HG02610 (cell line): ENCODE data around the gene CDHR3.
"Not testable (repeated sequence)": the region's sequence is repeated elsewhere in the genome, so short reads cannot be mapped to it uniquely, and the experiment has no call there.

ENCODE experiments used
- ATAC-seq: cut with Tn5 transposase; IDR thresholded peaks from one replicate; pipeline ENCODE4 v1.9.1; 2021; ENCODE audit warnings: mild to moderate bottlenecking, moderate library complexity; ENCODE audit not compliant: unreplicated experiment

CDHR3 gene

DNA sequence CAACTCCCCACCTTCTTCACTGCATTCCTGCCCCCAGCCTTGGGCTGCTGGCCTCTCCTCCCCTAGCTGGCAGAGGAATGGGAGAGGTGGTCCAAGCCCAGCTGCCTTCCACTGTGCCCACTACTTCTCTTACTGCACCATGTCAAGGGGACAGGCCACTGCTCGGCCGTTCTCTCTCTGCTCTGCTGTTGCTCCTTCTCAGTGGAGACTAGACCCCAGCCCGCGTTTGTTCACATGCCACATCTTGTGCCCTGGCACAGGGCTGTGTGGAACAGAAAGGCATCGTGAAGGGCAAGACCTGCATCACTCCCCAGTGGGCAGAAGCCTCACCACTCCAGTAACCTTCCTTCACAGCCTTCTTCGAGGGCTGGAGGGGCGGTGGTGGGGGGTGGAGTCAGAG is 711 bp upstream of the CDHR3 start:
- ATAC-seq = no peak

DNA sequence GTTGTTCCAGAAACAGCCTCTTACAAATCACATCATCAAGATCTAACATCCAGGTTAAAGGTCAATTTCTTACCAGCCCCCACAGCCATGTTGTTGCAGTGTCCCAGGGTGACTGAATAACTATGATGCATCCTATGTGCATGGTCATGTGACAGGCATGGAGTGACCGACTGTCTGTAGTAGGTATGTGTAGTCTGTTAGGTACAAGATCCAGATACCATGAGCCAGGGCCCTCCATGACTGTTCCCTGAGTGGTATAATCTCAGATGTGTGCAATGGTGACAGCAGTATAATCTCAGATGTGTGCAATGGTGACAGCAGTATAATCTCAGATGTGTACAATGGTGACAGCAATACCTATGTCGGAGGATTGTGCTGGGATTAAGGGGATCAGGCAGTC is 8.8 kb downstream of the CDHR3 start:
- ATAC-seq = no peak

DNA sequence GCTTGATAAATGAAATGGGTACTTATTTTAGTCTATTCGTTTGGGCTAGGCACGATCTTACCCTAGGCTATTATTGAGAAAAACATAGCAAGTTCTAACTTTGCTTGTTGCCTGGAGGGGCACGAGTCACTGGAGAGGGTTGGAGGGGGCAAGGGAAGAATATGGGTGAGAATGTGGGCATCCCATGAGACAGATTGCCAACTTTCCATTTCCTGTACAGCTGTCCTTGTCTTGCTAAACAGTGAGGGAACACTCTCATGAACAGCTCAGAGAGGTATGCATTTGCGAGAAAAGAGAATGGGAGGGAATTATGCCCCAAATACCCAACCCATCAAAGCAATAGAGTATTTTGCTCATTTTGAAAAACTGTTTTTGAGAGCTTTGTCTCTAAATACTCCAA is 9.2 kb downstream of the CDHR3 start:
- no peak for ATAC-seq

DNA sequence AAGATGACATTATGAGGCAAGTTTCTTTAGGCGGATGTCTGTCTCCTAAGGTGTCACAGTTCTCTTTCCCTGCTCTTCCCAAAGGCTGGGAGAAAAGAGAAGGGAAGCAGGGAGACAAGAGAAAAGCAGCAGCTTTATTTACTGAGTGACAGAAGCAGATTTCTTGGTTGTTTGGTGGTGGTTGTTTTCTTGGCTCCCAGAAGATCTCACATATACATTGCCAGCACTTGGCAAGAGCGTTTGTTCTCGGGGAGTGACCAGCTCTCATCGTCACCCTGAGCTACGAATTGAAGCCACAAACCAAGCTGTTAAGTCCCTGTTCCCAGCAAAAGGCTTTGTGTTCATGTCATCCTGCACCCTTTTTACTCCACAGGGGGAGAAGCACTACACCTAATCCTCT is 11.4 kb downstream of the CDHR3 start:
- no peak for ATAC-seq

DNA sequence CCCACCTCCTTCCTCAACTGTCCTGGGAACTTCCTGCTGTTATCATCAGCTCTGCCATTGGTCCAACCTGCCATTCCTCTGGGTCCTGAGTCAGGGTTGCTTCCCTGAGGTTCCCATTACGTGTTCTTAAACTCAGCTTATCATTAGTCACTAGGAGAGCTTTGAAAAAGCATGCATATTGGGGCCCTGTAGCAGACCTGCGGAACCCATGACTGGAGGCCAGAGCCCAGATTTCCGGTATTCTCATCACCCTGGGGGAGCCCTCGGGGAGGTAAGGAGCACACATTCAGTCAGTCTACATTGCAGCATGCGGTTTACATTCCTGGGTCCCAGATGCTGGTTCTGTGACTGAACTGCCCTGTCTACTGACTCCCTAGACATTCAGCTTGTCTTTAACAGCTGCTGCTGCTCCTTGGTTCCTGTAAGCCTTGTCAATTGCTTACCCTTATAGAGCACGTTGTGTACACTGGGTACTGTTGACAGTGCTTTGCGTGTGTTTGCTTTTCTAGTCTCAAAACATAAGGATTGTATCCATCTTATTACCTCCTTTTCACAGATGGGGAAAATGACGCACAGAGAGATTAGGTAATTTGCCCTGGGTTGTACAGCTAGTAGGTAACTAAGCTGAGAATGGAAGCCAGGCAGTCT is 12.8 kb downstream of the CDHR3 start:
- no peak for ATAC-seq

DNA sequence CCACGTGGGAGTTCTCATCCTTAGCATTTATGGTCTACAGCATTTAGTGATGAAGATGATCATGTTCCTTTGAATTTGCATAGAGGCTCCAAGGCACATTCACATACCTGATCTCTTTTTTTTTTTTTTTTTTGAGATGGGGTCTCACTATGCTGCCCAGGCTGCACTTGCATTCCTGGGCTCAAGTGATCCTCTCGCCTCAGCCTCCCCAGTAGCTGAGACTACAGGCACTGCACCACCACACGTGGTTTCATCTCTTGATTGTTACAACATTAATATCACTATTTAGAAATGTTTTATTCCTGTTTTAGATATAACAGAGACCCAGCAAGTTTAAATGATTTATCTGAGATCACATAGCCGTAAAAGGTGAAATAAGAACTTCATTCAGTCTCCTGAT is 13.8 kb downstream of the CDHR3 start:
- ATAC-seq = no peak

DNA sequence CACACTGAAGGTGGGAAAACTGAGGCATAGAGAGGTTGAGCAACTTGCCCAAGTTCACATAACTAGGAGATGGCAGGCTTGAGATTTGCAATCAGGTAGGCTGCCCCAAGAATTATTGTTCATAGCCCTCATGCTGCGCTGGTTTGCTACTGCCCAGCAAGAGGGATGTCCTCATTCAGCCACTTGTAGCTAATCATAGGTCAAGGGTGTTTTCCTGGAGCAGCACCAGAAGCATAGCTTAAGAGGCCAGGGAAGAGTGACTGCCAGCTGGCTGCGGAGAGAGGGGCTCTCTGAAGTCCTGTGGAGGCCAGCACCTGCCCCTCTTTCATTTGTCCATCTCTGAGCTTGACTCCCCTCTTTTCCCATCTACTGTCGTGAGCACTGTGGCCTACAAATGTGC is 15.0 kb downstream of the CDHR3 start:
- no peak for ATAC-seq

DNA sequence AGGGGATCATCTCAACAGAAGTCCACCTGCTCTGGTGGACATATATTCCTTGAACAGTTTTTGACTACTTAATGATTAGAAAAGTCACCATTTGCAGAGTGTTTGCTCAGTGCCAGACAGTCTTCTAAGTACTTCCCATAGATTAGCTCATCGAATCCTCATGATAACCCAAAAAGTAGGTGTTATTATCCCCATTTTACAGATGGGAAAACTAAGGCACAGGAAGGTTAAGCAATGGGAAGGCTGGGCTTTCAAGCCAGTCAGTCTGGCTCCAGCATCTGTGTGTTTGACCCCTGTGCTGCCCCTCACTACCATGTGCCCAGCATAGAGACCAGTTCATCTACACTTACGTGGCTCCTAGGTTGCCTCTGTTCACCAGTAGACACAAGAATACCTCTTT is 15.9 kb downstream of the CDHR3 start:
- ATAC-seq = no peak

DNA sequence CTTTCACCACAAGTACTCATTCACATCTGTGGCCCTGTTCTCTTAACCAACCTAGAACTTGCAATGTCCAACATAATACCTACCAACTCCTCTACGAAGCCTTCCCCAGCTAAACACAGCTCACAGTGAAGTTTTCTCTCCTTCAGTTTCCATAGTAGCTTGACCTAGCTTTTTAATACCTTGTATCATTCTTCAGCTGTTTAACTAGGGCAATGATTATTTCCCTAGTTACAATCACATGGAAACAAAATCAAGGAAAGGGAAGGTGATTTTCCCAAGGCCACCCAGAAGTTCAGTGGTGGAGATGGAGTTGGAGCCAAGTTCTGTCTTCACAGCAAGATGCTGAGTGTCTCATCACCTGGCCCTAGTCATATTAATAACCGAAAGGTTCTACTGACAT is 16.3 kb downstream of the CDHR3 start:
- ATAC-seq = no peak

DNA sequence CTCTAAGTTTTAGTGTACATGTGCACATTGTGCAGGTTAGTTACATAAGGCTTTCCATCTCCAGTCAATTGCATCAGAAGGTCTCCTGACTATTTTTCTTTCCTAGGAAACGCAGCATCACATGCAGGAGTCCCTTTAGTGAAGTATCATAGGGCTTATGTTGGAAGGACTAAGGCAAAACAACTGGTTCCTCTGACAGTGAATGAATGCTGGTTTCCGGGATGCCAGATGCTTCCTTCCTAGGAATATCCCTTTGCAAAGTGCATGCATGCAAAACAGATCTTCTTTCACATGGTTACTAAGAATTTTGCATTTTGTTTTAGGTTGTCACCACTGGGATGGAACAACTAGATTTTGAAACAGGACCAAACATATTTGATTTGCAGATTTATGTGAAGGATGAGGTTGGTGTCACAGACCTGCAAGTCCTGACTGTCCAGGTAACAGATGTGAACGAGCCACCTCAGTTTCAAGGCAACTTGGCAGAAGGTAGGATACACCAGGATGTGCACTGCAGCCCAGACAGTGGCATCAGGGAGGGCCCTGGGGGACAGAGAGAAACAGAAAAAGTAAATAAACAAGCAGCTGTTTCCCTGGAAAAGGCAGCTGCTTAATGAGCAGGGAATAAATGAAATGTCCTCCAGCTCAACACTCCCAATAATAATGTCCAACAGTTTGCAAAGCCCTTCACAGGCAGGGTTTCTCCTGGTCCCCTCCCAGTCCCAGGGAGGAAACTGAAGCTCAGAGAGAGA is 17.8 kb downstream of the CDHR3 start:
- ATAC-seq = no peak

DNA sequence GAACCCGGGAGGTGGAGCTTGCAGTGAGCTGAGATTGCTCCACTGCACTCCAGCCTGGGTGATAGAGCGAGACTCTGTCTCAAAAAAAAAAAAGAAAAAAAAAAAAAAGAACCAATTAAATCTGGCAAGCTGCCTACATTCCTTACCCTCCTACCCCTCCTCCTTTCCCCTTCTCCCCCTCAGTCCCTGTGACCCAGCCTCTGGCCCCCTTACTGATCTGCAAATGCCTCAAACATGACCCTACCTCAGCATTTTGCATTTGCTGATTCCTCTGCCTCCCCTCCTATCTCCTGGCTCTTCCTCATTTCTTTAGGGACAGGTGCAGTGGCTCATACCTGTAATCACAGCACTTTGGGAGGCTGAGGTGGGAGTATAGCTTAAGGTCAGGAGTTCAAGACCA is 19.3 kb downstream of the CDHR3 start:
- ATAC-seq = no peak

DNA sequence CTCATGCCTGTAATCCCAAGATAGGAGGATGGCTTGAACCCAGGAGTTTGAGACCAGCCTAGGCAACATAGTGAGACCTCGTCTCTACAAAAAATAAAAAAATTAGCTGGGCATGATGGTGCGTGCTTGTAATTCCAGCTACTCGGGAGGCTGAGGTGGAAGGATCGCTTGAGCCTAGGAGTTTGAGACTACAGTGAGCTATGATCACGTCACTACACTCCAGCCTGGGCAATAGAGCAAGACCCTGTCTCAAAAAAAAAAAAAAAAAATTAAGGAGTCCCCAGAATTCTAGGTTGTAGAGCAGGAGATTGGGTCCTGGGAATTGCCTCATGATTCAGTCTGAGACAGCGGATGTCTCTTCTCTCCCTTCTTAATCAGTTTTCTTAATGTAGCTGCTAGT is 21.7 kb downstream of the CDHR3 start:
- ATAC-seq = not testable (repeated sequence)

DNA sequence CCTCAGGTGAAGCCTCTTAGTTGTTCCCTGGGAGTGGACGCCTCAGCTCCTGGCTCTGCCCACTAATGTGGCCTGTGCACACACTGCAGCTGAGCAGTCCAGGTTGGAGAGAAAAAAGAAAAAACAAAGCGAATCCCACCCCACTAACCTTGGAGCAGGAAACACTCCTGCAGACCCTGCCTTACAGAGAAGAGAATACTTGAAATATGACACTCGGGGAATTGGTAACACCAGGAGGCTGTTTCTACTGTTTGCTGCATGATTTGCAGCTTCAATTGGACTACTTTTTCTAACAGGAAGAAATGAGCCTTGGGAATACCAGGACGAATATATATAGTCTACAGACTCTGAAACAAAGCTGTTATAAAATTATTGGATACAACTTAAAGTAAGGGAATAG is 22.2 kb downstream of the CDHR3 start:
- no peak for ATAC-seq

DNA sequence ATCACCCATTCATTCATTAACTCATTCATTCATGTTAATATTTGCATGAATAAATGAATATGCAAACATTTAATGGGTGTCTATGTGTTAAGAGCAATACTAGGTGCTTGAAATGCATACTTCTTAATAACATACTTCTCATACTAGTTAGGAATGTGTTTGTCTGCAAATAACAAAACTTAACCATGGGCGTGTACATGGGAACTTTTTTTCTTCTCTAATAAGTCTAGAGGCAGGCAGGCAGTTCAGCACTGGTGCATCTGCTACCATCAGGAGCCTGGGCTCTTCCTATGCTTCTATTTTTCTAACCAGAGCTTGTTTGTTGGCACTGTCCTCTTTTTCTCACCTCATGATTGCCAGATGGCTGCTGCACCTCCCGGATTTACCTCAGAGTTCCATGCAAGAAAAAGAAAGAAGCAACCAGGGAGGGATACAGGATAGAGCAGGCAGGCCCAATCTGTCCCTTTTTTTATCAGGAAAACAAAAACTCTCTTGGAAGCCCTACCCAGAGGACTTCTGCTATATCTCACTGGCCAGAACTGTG is 22.7 kb downstream of the CDHR3 start:
- ATAC-seq = no peak

DNA sequence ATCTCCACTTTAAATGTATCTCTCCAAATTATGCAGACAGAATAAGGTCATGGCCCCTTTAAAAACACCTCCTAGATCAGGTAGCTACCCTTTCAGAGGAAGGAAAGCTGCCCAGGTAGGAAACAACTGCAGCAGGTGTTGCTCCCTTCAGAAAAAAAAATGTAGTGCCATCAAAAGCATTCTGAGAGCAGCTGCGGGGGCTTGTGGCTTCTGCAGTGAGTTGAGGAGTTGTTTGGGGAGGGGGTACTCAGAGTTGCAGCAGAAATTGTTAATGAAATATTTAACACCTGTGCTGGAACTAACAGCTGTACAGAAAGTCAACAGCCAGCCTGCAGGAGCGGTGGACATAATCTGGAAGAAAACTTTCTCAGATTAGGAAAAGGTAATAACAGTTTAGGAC is 24.0 kb downstream of the CDHR3 start:
- no peak for ATAC-seq

DNA sequence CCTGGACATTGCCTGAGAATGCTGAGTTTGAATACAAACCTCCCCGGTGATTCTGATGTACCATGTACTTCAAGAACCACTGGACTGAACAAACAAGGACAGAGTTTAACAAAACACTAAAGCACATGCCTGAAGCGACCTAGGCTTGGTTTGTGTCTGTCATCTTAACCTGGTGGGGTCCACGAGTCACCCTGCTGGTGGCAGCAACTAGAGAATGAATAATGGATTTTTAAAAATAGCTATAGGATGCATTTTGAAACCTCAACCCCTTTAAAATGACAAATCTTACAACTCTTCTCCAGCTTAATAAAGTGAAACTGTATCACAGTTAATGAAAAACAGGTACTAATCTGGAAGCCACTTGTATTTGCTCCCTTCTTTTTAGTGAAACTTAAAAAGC is 25.2 kb downstream of the CDHR3 start:
- no peak for ATAC-seq

DNA sequence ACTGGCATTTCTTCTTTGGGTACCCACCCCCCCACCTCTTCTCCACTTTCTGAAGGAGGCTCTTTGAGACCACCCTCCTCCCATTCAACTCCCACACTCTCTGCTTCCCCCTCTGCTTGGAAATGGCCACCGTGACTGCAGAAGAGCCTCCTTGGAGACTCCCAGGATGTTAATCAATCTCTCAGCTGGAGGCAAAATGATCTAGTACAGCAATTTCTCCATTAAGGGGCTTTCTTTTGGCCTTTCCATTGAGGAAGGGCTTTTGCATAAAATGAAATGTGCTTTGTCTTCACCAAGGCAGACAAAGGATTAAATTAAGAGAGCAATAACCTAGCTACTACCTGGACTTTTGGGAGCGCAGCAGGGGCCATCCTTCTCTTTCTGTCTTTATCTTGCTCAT is 26.1 kb downstream of the CDHR3 start:
- ATAC-seq = no peak

DNA sequence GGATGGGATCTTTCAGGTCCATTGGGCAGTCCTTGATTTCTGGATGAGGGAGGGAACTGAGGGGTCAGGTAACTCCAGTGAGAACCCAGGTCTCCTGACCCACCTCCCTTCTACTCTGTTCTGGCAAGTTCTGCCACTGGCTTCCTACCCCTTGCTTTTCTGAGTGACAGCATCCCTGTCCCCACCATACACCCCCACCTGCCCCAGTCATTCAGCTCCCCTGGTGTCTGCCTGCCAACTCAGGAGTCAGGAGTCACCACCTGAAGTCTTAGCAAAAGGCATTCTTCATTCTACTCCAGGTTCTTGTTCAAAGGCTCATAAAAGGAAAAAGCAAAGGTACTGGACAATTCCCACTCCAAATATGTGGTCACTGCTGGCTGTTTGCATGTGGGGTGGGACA is 26.6 kb downstream of the CDHR3 start:
- ATAC-seq = no peak

DNA sequence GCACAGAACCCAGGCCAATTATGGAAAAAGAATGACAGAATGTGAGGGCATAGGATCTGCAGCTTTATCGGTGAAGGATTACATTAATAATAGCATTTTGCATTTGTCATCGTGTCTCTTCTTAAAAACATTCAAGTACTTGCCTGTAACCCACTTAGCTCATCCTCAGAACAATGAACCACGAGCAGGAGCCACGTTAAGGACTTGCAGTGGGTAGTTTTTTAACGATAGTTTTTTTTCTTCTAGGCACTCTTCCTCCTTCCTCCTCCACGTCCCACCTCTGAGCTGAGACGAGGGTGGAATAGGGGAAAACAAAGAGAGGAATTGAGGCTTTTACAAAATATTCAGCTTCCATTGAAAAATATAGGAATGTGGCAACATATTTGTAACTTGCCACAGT is 27.1 kb downstream of the CDHR3 start:
- ATAC-seq = no peak

DNA sequence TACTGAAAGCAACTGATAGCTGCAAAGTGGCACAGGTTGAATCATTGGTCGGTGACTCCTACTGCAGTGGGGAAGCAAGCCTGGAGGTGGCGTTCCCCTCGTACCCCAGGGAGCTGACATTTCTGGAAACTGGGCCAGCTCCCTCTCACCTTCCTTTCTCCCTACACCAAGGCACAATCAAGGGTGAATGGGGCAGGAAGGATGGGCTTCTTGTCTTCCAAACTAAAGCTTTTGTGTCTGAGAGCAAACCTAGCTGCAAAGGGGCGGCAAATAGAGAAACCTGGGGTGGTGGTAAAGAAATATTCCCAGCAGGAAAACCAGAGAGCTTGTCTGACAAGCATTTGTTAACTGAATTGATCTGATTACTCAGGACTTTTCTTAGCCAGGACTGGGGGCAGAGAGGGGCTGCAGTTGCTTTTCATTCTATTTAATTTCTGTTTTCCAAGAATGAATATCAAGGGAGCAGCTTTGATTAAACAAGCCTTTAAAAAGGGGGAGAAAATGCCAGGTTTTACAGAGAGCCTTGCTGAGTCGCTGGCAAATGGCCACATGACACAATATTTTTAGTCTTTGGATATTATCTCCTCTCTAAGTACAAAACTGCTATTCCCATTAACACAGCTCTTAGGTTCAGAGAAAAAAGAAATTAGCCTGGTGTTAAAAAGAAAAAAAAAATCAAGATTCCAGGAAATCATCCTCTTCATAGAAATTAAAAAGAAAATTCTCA is 27.8 kb downstream of the CDHR3 start:
- ATAC-seq = no peak

DNA sequence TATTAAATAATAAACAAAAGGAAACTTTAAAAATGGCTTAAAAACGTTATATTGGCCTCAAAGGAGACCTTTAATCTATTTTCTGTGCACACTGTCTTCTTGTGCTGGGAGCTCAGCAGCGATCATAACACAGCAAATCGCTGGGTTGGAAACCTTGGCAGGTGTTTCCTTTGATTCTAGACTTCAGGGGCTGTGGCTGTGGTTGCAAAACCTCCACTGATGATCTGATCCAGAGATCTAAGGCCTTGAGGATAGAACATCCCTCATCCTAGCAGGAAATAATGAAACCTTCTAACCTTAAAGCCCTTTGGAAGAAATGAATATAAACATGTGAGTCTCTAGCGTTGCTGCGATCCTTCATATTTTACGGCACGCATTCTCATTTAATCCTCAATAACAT is 29.8 kb downstream of the CDHR3 start:
- no peak for ATAC-seq
